ENCODE results near the gene GAL3ST1. TPM values are rescaled to one million over a fixed set of nuclear protein-coding genes. Genes with fewer than 3 reads are reported as not detected.
"Not testable (repeated sequence)": the region's sequence is repeated elsewhere in the genome, so short reads cannot be mapped to it uniquely, and the experiment has no call there.

The GAL3ST1 gene
- total RNA-seq, 2 experiments from 2014 or later = not detected

DNA sequence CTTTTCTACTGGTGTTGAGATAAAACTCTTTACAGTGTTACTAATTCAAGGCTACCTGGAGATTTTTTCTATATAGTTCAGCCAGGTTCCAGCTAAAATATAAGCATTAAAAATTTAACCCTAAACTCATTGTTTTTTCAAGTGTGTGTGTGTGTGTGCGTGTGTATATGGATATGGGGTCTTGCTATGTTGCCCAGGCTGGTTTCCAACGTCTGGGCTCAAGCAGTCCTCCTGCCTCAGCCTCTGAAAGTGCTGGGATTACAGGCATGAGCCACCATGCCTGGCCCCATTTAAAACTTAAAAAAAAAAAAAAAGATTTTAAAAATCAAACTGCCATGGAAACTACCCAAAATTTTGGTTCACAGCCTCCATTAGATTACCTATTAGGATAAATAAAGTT, 21.7 kb upstream of the GAL3ST1 start:
- Histone ChIP-seq H3K4me3 (ENCODE audit: low read depth, low read length, poor library complexity, severe bottlenecking) (no peak overlapping the region), H3K4me2 (ENCODE audit: low read length) (no peak overlapping the region), H3K4me1 (ENCODE audit: insufficient read depth, low read length, poor library complexity, severe bottlenecking) (no peaks in the 10 kb centered on the region), H3K27ac (ENCODE audit: low read depth, low read length, poor library complexity, severe bottlenecking) (no peak overlapping the region), H3K79me2 (ENCODE audit: insufficient read depth, low read depth, low read length) (peaks cover 5% of the 10 kb centered on the region), H3K9me2 (ENCODE audit: insufficient read depth, low read length) (no peaks in the 10 kb centered on the region), H2AFZ (ENCODE audit: low read length) (no peak overlapping the region), H3K9me3 (ENCODE audit: low read length) (no peaks in the 10 kb centered on the region), H4K20me1 (ENCODE audit: insufficient read depth, low read length) (peaks cover 2% of the 10 kb centered on the region; the same call in 1 of the 2 replicates), H3K36me3 (ENCODE audit: insufficient read depth, low read length) (no peaks in the 10 kb centered on the region)
- CTCF ChIA-PET (ENCODE audit: unreplicated experiment) = no interaction called here
- TF ChIP-seq EZH2phosphoT487 (IDR thresholded peaks at IDR 0.05; ENCODE audit: borderline replicate concordance, low read depth, low read length) (no peak), CTCF (conservative IDR thresholded peaks at IDR 0.05; ENCODE audit: low read length) (no peak)
- intact Hi-C loops (cut with micrococcal nuclease; ENCODE audit: unreplicated experiment) = no loop called here
- BruUV-seq (replicated peaks) = no TSS peak
- POLR2A ChIA-PET = no interaction called here
- no peak for DNase-seq (ENCODE audit: low spot score)

- CTCF ChIA-PET (ENCODE audit: unreplicated experiment); H3K27ac ChIP-seq (ENCODE audit: low read depth, low read length, poor library complexity, severe bottlenecking); H2AFZ ChIP-seq (ENCODE audit: low read length); BruUV-seq (replicated peaks); H3K9me2 ChIP-seq (ENCODE audit: insufficient read depth, low read length); DNase-seq (ENCODE audit: low spot score); H3K9me3 ChIP-seq (ENCODE audit: low read length): not testable (repeated sequence)
- Histone ChIP-seq H3K79me2 (ENCODE audit: insufficient read depth, low read depth, low read length) (peaks cover 23% of the 10 kb centered on the region), H3K4me1 (ENCODE audit: insufficient read depth, low read length, poor library complexity, severe bottlenecking) (peaks cover 11% of the 10 kb centered on the region), H3K36me3 (ENCODE audit: insufficient read depth, low read length) (peaks cover 22% of the 10 kb centered on the region), H3K4me3 (ENCODE audit: low read depth, low read length, poor library complexity, severe bottlenecking) (peak overlapping the region; percentile 95), H4K20me1 (ENCODE audit: insufficient read depth, low read length) (peaks cover 17% of the 10 kb centered on the region; the same call in 1 of the 2 replicates), H3K4me2 (ENCODE audit: low read length) (peak overlapping the region; percentile 84)
- POLR2A ChIA-PET = interaction anchor here (1.6 kb wide), 1 partner anchor 14 kb away, joined by 3 read pairs; no protein-coding TSS in a partner anchor
- intact Hi-C loops (cut with micrococcal nuclease; ENCODE audit: unreplicated experiment) = loop anchor here (5.0 kb wide), 1 partner anchor 490 kb away; the partner anchor contains the start of gene SMTN
Observed at GRCh38 chr22:30592360-30592713, 17.9 kb upstream of the GAL3ST1 start.

- DNase-seq (ENCODE audit: low spot score) = peak; percentile 99
- H3K27ac ChIP-seq (ENCODE audit: low read depth, low read length, poor library complexity, severe bottlenecking) = peak within 1 kb of the TSS; percentile 49
- POLR2A ChIA-PET = interaction anchor here (0.6 to 1.6 kb wide), 3 partner anchors 9 to 356 kb away, joined by 3 to 5 read pairs (median 3); no protein-coding TSS in a partner anchor
- no peaks in the 10 kb centered on the region for H3K9me3 ChIP-seq (ENCODE audit: low read length)
- peaks cover 11% of the 10 kb centered on the region for H3K4me1 ChIP-seq (ENCODE audit: insufficient read depth, low read length, poor library complexity, severe bottlenecking)
- CTCF ChIA-PET (ENCODE audit: unreplicated experiment) = no interaction called here
- peaks cover 17% of the 10 kb centered on the region; the same call in 1 of the 2 replicates for H4K20me1 ChIP-seq (ENCODE audit: insufficient read depth, low read length)
- no TSS peak for BruUV-seq (replicated peaks)
- H3K9me2 ChIP-seq (ENCODE audit: insufficient read depth, low read length) = no peaks in the 10 kb centered on the region
- H2AFZ ChIP-seq (ENCODE audit: low read length) = peak within 1 kb of the TSS; percentile 11; the same call in 1 of the 2 replicates
- H3K4me3 ChIP-seq (ENCODE audit: low read depth, low read length, poor library complexity, severe bottlenecking) = peak within 1 kb of the TSS; percentile 95
- peak within 1 kb of the TSS; percentile 84 for H3K4me2 ChIP-seq (ENCODE audit: low read length)
- H3K36me3 ChIP-seq (ENCODE audit: insufficient read depth, low read length) = peaks cover 28% of the 10 kb centered on the region
- H3K79me2 ChIP-seq (ENCODE audit: insufficient read depth, low read depth, low read length) = peaks cover 23% of the 10 kb centered on the region
- TF ChIP-seq CTCF (conservative IDR thresholded peaks at IDR 0.05; ENCODE audit: low read length) (no peak), EZH2phosphoT487 (IDR thresholded peaks at IDR 0.05; ENCODE audit: borderline replicate concordance, low read depth, low read length) (no peak)
- intact Hi-C loops (cut with micrococcal nuclease; ENCODE audit: unreplicated experiment) = loop anchor here (5.0 kb wide), 1 partner anchor 491 kb away; the partner anchor contains the start of gene SMTN
Observed at GRCh38 chr22:30591588-30592359, 17.3 kb upstream of the GAL3ST1 start, which contains the start of gene PES1. Gene PES1 (minus strand): TSS chr22:30591910. CDS start chr22:30591833, 77 bp downstream.
